Loucy (cell line): ENCODE results near the gene ZNF318.

Experiments used
- CTCF ChIP-seq: fragments of 200-600 bp; sonication (generic); conservative IDR thresholded peaks from 2 replicates; pipeline ENCODE4 v1.5.1; 2014; ENCODE audit warnings: mild to moderate bottlenecking, antibody characterized with exemption, low read length
- EZH2phosphoT487 ChIP-seq: fragments of 200-600 bp; IDR thresholded peaks from 2 replicates; pipeline ENCODE4 v1.6.1; 2018; ENCODE audit warnings: antibody characterized with exemption, mild to moderate bottlenecking, moderate library complexity, borderline replicate concordance

DNA sequence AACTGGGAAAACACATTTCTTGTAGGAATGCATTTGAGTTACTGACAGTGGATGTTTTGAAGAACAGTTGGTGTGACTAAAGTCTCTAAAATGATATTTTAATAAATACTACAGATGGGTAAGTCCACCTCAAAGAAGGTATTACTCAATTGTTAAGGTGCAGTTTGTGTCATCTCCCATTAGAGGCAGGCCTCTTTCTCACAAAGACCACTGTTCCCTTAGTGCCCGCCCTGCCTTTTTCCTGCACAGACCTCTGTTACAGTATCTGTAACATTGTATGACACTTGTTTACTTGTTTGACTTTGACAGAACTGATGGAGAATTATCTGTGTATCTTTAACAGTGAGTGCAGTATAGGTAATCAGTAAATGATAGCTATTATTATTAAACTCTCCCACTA, 55.6 kb downstream of the ZNF318 start:
- TF ChIP-seq CTCF (no peak), EZH2phosphoT487 (no peak)
